GM19328 (cell line): ENCODE results near the gene FADS6.

Experiments used
- ATAC-seq: cut with Tn5 transposase; IDR thresholded peaks from one replicate; pipeline ENCODE4 v1.9.1; 2021; ENCODE audit warnings: mild to moderate bottlenecking, moderate library complexity; ENCODE audit not compliant: unreplicated experiment

FADS6 gene, protein sequence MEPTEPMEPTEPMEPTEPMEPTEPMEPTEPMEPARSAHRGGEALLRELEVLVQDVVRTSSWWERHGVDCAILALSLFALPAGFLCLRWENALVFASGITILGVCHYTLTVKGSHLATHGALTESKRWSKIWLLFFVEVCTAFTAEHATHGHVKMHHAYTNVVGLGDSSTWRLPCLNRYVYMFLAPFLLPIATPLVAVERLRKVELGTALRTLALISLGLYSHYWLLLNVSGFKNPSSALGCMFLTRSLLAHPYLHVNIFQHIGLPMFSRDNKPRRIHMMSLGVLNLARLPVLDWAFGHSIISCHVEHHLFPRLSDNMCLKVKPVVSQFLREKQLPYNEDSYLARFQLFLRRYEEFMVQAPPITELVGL

GRCh38 chr17:74892974-74893911 lies at the start of gene FADS6:
TSS of gene FADS6 (minus strand) at chr17:74893633. CDS start at chr17:74893595, 38 bp downstream.
- no peak for ATAC-seq

DNA sequence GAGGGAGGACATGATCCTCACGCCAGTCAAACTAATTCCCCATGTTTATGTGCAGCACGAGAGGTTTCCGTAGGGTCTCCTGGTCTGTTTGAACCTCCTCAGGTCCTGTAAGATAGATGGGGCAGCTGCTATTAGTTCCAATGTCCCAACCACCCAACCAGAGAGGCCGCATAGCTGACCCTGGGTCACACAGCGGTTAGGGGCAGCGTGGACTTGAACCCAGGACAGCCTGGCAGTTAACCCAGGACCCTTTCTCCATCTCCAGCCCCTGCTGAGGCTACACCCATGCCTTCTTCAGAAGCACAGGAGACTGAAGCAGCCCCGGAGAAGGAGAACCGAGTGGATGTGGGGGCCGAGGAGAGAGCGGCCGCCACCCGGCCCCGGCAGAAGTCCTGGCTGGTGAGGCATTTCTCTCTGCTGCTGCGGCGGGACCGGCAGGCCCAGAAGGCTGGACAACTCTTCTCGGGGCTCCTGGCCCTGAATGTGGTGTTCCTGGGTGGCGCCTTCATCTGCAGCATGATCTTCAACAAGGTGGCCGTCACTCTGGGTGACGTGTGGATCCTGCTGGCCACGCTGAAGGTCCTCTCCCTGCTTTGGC lies 47.8 kb upstream of the FADS6 start:
- ATAC-seq = no peak

GRCh38 chr17:74939534-74939933 lies 46.1 kb upstream of the FADS6 start:
- no peak for ATAC-seq

GRCh38 chr17:74938194-74938950 lies 44.9 kb upstream of the FADS6 start:
- ATAC-seq = no peak

GRCh38 chr17:74937064-74938051 lies 43.9 kb upstream of the FADS6 start:
- no peak for ATAC-seq

GRCh38 chr17:74936470-74936799 lies 43.0 kb upstream of the FADS6 start:
- ATAC-seq = no peak

DNA sequence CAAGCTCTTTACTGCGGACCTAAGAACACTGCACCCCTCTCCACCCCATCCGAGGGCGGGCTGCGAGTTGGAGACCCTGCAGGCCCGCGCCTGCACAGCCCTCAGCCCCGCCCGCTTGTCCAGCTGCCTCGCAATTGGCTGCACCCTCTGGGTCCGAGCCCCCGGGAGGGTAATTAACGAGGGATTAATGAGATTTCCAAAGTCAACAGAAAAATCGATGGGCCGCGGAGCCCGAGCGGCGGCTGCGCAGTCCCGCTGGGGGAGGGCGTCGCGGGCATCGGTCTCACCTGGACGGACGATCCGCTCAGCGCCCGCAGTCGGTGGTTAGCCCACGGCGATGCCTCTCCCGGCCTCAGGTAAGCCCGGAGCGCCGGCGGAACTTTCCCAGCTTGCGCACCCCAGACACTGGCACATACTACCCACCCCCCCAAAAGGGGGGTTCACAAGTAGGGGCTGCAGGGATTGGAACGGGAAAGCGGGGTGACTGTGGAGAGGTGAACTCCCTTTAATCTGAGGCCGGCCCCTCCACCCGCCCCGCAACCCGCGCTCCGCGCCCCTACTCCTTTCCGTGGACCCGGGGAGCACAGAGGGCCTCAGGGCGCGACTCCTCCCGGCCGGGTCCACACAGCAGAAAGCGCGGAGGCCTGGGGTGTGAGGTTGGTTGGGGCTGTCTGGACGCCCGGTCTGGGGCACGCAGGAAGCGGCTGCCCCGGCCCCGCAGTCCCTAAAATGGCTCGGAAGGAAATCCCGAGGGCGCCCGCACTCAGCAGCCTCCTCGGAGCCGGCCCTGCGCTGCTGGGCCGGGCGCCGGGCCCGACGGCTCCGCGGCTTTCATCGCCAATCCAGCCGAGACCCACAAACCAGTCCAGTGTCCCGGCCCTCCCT lies 42.4 kb upstream of the FADS6 start, which contains the start of gene OTOP3:
Gene OTOP3, plus strand, starts transcription at position 314 of the 885 bp plus-strand sequence. Its CDS starts 24 bp downstream, at position 338.
- ATAC-seq = no peak

- no peak for ATAC-seq
Observed at GRCh38 chr17:74935048-74935447, 41.6 kb upstream of the FADS6 start.

DNA sequence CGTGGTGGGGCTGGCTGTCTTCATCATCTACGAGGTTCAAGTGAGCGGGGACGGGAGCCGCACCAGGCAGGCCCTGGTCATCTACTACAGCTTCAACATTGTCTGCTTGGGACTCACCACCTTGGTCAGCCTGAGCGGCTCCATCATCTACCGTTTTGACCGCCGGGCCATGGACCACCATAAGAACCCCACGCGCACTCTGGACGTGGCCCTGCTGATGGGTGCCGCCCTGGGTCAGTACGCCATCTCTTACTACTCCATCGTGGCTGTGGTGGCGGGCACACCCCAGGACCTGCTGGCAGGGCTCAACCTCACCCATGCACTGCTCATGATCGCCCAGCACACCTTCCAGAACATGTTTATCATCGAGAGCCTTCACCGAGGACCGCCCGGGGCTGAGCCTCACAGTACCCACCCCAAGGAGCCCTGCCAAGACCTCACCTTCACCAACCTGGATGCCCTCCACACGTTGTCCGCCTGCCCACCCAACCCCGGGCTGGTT lies 37.2 kb upstream of the FADS6 start:
- ATAC-seq = no peak

DNA sequence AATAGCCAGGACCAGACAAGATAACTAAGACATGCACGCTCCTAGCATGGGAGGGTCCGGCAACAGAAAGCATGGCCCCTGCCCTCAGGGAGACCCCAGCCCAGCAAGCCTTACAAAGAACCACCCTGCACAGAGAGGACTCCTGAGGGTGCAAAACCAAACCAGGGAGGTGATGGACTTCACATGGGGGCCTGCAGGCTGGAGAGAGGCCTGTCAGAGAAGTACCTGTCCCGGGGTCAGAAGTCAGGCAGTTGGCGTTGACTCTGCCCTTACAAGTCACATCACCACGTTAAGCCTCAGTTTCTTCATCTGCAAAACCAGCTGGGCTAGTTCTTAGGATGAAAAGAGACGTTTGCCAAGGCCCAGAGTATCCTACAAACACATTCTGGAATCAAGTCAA lies 35.4 kb upstream of the FADS6 start:
- no peak for ATAC-seq

- ATAC-seq = no peak
Observed at GRCh38 chr17:74925242-74925641, 31.8 kb upstream of the FADS6 start.

DNA sequence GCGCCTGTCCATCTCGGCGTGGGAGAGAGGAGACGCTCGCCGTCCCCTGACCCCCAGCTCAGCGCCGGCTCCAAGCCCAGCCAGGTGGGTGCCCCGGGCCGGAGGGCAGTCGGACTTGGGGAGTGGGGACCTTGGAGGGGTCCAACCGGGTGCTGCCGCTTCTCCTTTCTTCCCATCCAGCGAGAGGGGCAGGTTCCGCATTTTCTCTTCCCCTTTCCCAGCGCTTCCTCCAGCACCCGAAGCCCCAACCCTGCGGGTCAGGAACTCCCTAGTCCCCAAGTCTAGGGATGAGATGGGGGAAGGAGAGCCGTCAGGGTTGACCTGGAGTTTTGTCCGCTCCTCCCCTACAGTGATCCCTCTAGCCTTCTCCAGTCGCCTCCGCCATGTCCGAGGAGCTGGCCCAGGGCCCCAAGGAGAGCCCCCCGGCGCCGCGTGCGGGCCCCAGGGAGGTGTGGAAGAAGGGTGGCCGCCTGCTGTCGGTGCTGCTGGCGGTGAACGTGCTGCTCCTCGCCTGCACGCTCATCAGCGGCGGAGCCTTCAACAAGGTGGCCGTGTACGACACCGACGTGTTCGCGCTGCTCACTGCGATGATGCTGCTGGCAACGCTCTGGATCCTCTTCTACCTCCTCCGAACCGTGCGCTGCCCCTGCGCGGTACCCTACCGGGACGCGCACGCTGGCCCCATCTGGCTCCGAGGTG lies 31.0 kb upstream of the FADS6 start, which contains the start of gene OTOP2:
Gene OTOP2, plus strand, starts transcription at position 24 of the 699 bp plus-strand sequence. Its CDS starts 360 bp downstream, at position 384.
- ATAC-seq = no peak

GRCh38 chr17:74923538-74924249 lies 30.3 kb upstream of the FADS6 start:
- ATAC-seq = no peak

- ATAC-seq = no peak
Observed at GRCh38 chr17:74922694-74923537, 29.5 kb upstream of the FADS6 start, which contains the start of gene USH1G. TSS of gene USH1G (minus strand) at chr17:74923255. CDS start at chr17:74923073, 182 bp downstream.

GRCh38 chr17:74922172-74922571 lies 28.7 kb upstream of the FADS6 start:
- ATAC-seq = no peak

GRCh38 chr17:74921769-74922168 lies 28.3 kb upstream of the FADS6 start:
- no peak for ATAC-seq
